GM12878 (cell line): ENCODE data around the gene WDR26. TPM values are rescaled to one million over a fixed set of nuclear protein-coding genes. Genes with fewer than 3 reads are reported as not detected.
"Not testable (repeated sequence)": the region's sequence is repeated elsewhere in the genome, so short reads cannot be mapped to it uniquely, and the experiment has no call there.

ENCODE experiments used
- ATAC-seq: fragments of 200-7000 bp; cut with Tn5 transposase; 3 replicates; pipeline ENCODE4 v1.9.1; 2020; ENCODE audit warnings: mild to moderate bottlenecking, moderate library complexity
- BruUV-seq: library from RNA; stranded (reverse); fragments of 400-500 nt; replicated peaks from 2 replicates; lab custom pipeline; 2021; lab: Mats Ljungman, UMichigan
- CTCF ChIA-PET: fragments of 300-600 bp; sonication (Branson Sonifier 250); formaldehyde crosslinking; extraction: SDS; loops from one replicate; lab custom pipeline; 2021; ENCODE audit warnings: inconsistent platforms; lab: Yijun Ruan, JAX
- POLR2A ChIA-PET: fragments of 350-600 bp; formaldehyde crosslinking; extraction: SDS; loops from one replicate; lab custom pipeline; 2021; ENCODE audit warnings: inconsistent platforms; lab: Charles Lee
- RAD21 ChIA-PET: fragments of 300-600 bp; sonication (Branson Sonifier 250); formaldehyde crosslinking; loops from one replicate; lab custom pipeline; 2023; ENCODE audit warnings: antibody characterized with exemption; ENCODE audit not compliant: unreplicated experiment; lab: Charles Lee
- SMC1A ChIA-PET: fragments of 300-600 bp; sonication (Branson Sonifier 250); formaldehyde crosslinking; loops from one replicate; lab custom pipeline; 2023; ENCODE audit not compliant: unreplicated experiment, uncharacterized antibody; lab: Charles Lee
- DNase-seq: peaks from one replicate; pipeline ENCODE4 v3.0.0-alpha.2; 2011; ENCODE audit warnings: low read depth, low spot score
- FAIRE-seq: peaks from 3 replicates; lab custom pipeline; 2011; peaks lifted over from hg19 to GRCh38; lab: Jason Lieb, UNC
- H2AFZ ChIP-seq: 2 replicates; pipeline ENCODE4 v1.6.0; 2011; ENCODE audit warnings: low read depth, low read length, control low read depth; ENCODE audit not compliant: control insufficient read depth
- H3K27ac ChIP-seq: 2 replicates; pipeline ENCODE4 v1.5.1; 2011; ENCODE audit warnings: control low read depth; ENCODE audit not compliant: control insufficient read depth, insufficient read depth
- H3K27me3 ChIP-seq, 2 experiments: replicated peaks in 1 of 2; 2 replicates each; pipeline versions ENCODE4 v1.6.0 to v1.6.1; 2011; ENCODE audit warnings: low read length in 1 of 2; ENCODE audit not compliant: control insufficient read depth in 2 of 2, insufficient read depth in 2 of 2
- H3K36me3 ChIP-seq, 2 experiments: 2 replicates each; pipeline ENCODE4 v1.5.1; 2011; ENCODE audit warnings: low read length in 1 of 2; ENCODE audit not compliant: control insufficient read depth in 2 of 2, insufficient read depth in 2 of 2
- H3K4me1 ChIP-seq: 2 replicates; pipeline ENCODE4 v1.6.1; 2011; ENCODE audit warnings: mild to moderate bottlenecking, low read length, moderate library complexity, mixed read lengths; ENCODE audit not compliant: control insufficient read depth, insufficient read depth
- H3K4me2 ChIP-seq: 2 replicates; pipeline ENCODE4 v1.6.0; 2011; ENCODE audit warnings: control low read depth; ENCODE audit not compliant: control insufficient read depth, insufficient read depth
- H3K4me3 ChIP-seq: fragments of 200-600 bp; sonication (generic); 2 replicates; pipeline ENCODE4 v1.5.1; 2016
- H3K79me2 ChIP-seq: 2 replicates; pipeline ENCODE4 v1.6.0; 2011; ENCODE audit warnings: low read length; ENCODE audit not compliant: control insufficient read depth, insufficient read depth
- H3K9ac ChIP-seq: 2 replicates; pipeline ENCODE4 v1.8.0; 2011; ENCODE audit warnings: low read length, control low read depth, mixed read lengths; ENCODE audit not compliant: control insufficient read depth, insufficient read depth
- H3K9me3 ChIP-seq: replicated peaks from 3 replicates; pipeline ENCODE4 v1.5.1; 2011; ENCODE audit warnings: mild to moderate bottlenecking, low read length; ENCODE audit not compliant: control insufficient read depth, insufficient read depth
- H4K20me1 ChIP-seq: 2 replicates; pipeline ENCODE4 v1.6.0; 2011; ENCODE audit not compliant: control insufficient read depth, insufficient read depth
- NR2F1 ChIP-seq: fragments of 450-650 bp; conservative IDR thresholded peaks from 2 replicates; pipeline ENCODE4 v1.6.1; 2017; ENCODE audit warnings: mild to moderate bottlenecking
- PAX5 ChIP-seq: IDR thresholded peaks from 2 replicates; pipeline ENCODE4 v1.6.1; 2011; ENCODE audit warnings: low read depth, low read length, borderline replicate concordance
- RB1 ChIP-seq: fragments of 450-650 bp; formaldehyde crosslinking; IDR thresholded peaks from 2 replicates; pipeline ENCODE4 v1.6.1; 2017; ENCODE audit warnings: mild to moderate bottlenecking, borderline replicate concordance
- TARDBP ChIP-seq: IDR thresholded peaks from 2 replicates; pipeline ENCODE4 v1.6.1; 2016; ENCODE audit warnings: borderline replicate concordance
- WGBS: methylation state at CpG from one replicate; pipeline ENCODE4 v1.1.6; 2016; ENCODE audit warnings: low lambda C conversion rate; ENCODE audit not compliant: insufficient replicate concordance, insufficient coverage; ENCODE audit errors: missing lambda C conversion rate; 5-methylcytosine and 5-hydroxymethylcytosine counted together
- in situ Hi-C: fragments of 300-500 bp; cut with MboI; formaldehyde crosslinking; loops from 9 replicates; pipeline ENCODE4 v1.14.3; 2018; ENCODE audit warnings: mixed read lengths
- intact Hi-C: fragments of 100-400 bp; cut with micrococcal nuclease; formaldehyde crosslinking; loops from one replicate; pipeline ENCODE4 v1.14.2; 2022; ENCODE audit not compliant: unreplicated experiment
- polyA plus RNA-seq, 11 experiments: library from polyadenylated mRNA; depleted of rRNA in 4 of 11; unstranded in 6 of 11; stranded (reverse) in 5 of 11; fragments of >200 nt; fragmentation: Nextera tagmentation in 4 of 11; fragmentation: Illumina TruSeq in 1 of 11; extraction: Ambion mirVana in 4 of 11; extraction: Trizol in 1 of 11; gene quantifications; 1 replicate in 1 of 11; 2 replicates in 10 of 11; pipeline versions ENCODE4 v1.2.1 to v1.2.3, GENCODE V29; 2011 to 2016; ENCODE audit warnings: inconsistent platforms in 2 of 11, missing spikeins in 2 of 11, low read depth in 1 of 11
- total RNA-seq, 4 experiments: library from RNA; depleted of rRNA in 3 of 4; stranded (reverse); fragments of >200 nt in 3 of 4; fragmentation: Illumina TruSeq in 1 of 4; extraction: Trizol in 1 of 4; gene quantifications; 2 replicates each; pipeline versions ENCODE4 v1.2.1 to v1.2.3, GENCODE V29; 2013 to 2021
- TF ChIP-seq, protein P1 (sequence below): fragments of 450-650 bp; IDR thresholded peaks from 2 replicates; pipeline ENCODE4 v1.6.1; 2018; ENCODE audit warnings: mild to moderate bottlenecking, low read depth, moderate library complexity; ENCODE audit not compliant: partially characterized antibody

The WDR26 gene
- total and polyA plus RNA-seq, 10 of the 15 experiments (the other 5 are each of a cell fraction or from before 2014, with no cell fraction given) = 6.6 to 47.0 (median 24.4) TPM

DNA sequence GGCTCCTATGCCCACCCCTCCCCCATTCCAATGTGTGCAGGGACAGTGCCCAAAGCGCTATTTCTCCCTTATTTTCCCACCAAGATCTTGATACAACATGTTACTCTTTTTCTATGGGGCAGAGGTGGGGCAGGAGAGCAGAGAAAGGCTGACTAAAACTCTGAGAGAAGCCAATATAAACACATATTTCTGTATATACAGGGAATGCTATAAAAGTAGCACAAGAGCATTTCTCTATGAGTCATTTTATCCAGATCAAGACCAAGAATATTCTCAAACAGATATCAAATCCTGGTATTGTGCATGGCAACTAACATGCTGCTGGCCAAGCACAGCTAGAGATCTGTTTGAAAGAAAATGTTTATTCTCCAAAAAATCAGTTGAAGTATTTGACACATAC, 7.3 kb downstream of the WDR26 start:
- CTCF ChIA-PET = interaction anchor here (1.1 to 7.7 kb wide), 2 partner anchors 15 to 30 kb away, joined by 3 to 48 read pairs; no protein-coding TSS in a partner anchor
- in situ Hi-C loops = no loop called here
- 91% methylated on average over 1 of the region's 1 CpG for WGBS

DNA sequence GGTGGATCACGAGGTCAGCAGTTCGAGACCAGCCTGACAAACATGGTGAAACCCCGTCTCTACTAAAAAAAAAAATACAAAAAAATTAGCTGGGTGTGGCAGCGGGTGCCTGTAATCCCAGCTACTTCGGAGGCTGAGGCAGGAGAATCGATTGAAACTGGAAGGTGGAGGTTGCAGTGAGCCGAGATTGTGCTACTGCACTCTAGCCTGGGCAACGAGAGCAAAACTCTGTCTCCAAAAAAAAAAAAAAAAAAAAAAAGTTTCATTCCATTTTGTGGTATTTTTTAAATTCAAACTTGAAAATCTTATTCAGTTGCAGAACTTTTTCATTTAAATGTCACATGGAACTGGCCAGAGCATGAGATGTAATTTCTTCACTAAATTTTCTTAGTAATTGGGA, 7.7 kb downstream of the WDR26 start:
- H3K4me2 ChIP-seq, H4K20me1 ChIP-seq, FAIRE-seq, H2AFZ ChIP-seq, BruUV-seq, ATAC-seq, H3K27ac ChIP-seq, DNase-seq, RAD21 ChIA-PET, in situ Hi-C loops, H3K27me3 ChIP-seq, H3K9me3 ChIP-seq, H3K4me3 ChIP-seq, H3K9ac ChIP-seq: not testable (repeated sequence)
- peaks cover 13% of the 10 kb centered on the region for H3K4me1 ChIP-seq
- SMC1A ChIA-PET = interaction anchor here (1.6 kb wide), 1 partner anchor 23 kb away, joined by 5 read pairs; no protein-coding TSS in a partner anchor
- CTCF ChIA-PET = interaction anchor here (1.1 to 7.7 kb wide), 2 partner anchors 15 to 30 kb away, joined by 3 to 48 read pairs; no protein-coding TSS in a partner anchor
- WGBS = 90% methylated on average over 8 of the region's 8 CpGs
- POLR2A ChIA-PET = interaction anchor here (0.7 to 1.2 kb wide), 3 partner anchors 11 to 1672 kb away, joined by 3 to 7 read pairs (median 3); no protein-coding TSS in a partner anchor
- H3K36me3 ChIP-seq = peaks cover 2 to 29% of the 10 kb centered on the region in 2 experiments
- peaks cover 42% of the 10 kb centered on the region for H3K79me2 ChIP-seq
- intact Hi-C loops = loop anchor here (5.0 kb wide), 1 partner anchor 40 kb away; no protein-coding TSS in a partner anchor

More for the DNA sequence above, 7.3 kb downstream of the WDR26 start:
- TF ChIP-seq RB1 (no peak), NR2F1 (no peak), PAX5 (no peak), TARDBP (no peak)
- TF ChIP-seq, protein P1, sequence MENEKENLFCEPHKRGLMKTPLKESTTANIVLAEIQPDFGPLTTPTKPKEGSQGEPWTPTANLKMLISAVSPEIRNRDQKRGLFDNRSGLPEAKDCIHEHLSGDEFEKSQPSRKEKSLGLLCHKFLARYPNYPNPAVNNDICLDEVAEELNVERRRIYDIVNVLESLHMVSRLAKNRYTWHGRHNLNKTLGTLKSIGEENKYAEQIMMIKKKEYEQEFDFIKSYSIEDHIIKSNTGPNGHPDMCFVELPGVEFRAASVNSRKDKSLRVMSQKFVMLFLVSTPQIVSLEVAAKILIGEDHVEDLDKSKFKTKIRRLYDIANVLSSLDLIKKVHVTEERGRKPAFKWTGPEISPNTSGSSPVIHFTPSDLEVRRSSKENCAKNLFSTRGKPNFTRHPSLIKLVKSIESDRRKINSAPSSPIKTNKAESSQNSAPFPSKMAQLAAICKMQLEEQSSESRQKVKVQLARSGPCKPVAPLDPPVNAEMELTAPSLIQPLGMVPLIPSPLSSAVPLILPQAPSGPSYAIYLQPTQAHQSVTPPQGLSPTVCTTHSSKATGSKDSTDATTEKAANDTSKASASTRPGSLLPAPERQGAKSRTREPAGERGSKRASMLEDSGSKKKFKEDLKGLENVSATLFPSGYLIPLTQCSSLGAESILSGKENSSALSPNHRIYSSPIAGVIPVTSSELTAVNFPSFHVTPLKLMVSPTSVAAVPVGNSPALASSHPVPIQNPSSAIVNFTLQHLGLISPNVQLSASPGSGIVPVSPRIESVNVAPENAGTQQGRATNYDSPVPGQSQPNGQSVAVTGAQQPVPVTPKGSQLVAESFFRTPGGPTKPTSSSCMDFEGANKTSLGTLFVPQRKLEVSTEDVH = no peak
- H3K9me3 ChIP-seq = no peaks in the 10 kb centered on the region
- no peak overlapping the region for H2AFZ ChIP-seq
- intact Hi-C loops = loop anchor here (5.0 kb wide), 1 partner anchor 40 kb away; no protein-coding TSS in a partner anchor
- FAIRE-seq (no peak), DNase-seq (no peak), ATAC-seq (no peak)
- no peak overlapping the region for H3K4me3 ChIP-seq
- H3K36me3 ChIP-seq = peaks cover 0 to 24% of the 10 kb centered on the region in 2 experiments; a peak in 3 of 4 replicates
- H3K27ac ChIP-seq = no peak overlapping the region; the same call in 1 of the 2 replicates
- SMC1A ChIA-PET = interaction anchor here (0.9 to 1.4 kb wide), 2 partner anchors 30 to 32 kb away, joined by 3 to 4 read pairs; no protein-coding TSS in a partner anchor
- peak overlapping the region; percentile 33; the same call in 1 of the 2 replicates for H3K4me2 ChIP-seq
- H3K79me2 ChIP-seq = peaks cover 47% of the 10 kb centered on the region
- RAD21 ChIA-PET = interaction anchor here (1.2 kb wide), 1 partner anchor 30 kb away, joined by 4 read pairs; no protein-coding TSS in a partner anchor
- peaks cover 13% of the 10 kb centered on the region for H3K4me1 ChIP-seq
- no peaks in the 10 kb centered on the region for H4K20me1 ChIP-seq
- H3K9ac ChIP-seq = no peak overlapping the region
- no TSS peak for BruUV-seq
- H3K27me3 ChIP-seq = no peaks in the 10 kb centered on the region
- POLR2A ChIA-PET = interaction anchor here (1.2 kb wide), 1 partner anchor 11 kb away, joined by 3 read pairs; no protein-coding TSS in a partner anchor
